ENCODE measurements around the gene PLEKHG2.

PLEKHG2 gene

GRCh38 chr19:39463403-39463802 is 50.9 kb downstream of the PLEKHG2 start:
- DNase-seq, result no peak

- DNase-seq, result no peak
Observed at GRCh38 chr19:39465956-39466747, 53.7 kb downstream of the PLEKHG2 start.

GRCh38 chr19:39467941-39468340 is 55.5 kb downstream of the PLEKHG2 start:
- DNase-seq, result no peak

- DNase-seq, result no peak
Observed at GRCh38 chr19:39469036-39469435, 56.6 kb downstream of the PLEKHG2 start.

- DNase-seq, result no peak
Observed at GRCh38 chr19:39469567-39469966, 57.1 kb downstream of the PLEKHG2 start.

GRCh38 chr19:39470724-39471339 is 58.4 kb downstream of the PLEKHG2 start:
- DNase-seq, result no peak

GRCh38 chr19:39471756-39472536 is 59.5 kb downstream of the PLEKHG2 start:
- DNase-seq, result no peak

GRCh38 chr19:39472746-39473442 is 60.4 kb downstream of the PLEKHG2 start:
- no peak for DNase-seq

- no peak for DNase-seq
Observed at GRCh38 chr19:39473443-39473960, 61.0 kb downstream of the PLEKHG2 start.

- DNase-seq, result peak; percentile 79
Observed at GRCh38 chr19:39474139-39474620, 61.7 kb downstream of the PLEKHG2 start.

- DNase-seq, result no peak
Observed at GRCh38 chr19:39475748-39476147, 63.3 kb downstream of the PLEKHG2 start.

Data from stimulated activated CD4-positive, alpha-beta T cell treated with anti-CD3 and anti-CD28 coated beads, Interleukin-4, amount 100 ng/mL, for 24 hours (primary cell).